Measurements from ENCODE around the gene MMP24OS. TPM values are rescaled to one million over a fixed set of nuclear protein-coding genes. Genes with fewer than 3 reads are reported as not detected.
A peak's percentile ranks its signal among the peaks of the same experiment; 100 is the strongest.

Gene MMP24OS
- total RNA-seq, 1 donor from 2014 or later, result 5.0 TPM

DNA sequence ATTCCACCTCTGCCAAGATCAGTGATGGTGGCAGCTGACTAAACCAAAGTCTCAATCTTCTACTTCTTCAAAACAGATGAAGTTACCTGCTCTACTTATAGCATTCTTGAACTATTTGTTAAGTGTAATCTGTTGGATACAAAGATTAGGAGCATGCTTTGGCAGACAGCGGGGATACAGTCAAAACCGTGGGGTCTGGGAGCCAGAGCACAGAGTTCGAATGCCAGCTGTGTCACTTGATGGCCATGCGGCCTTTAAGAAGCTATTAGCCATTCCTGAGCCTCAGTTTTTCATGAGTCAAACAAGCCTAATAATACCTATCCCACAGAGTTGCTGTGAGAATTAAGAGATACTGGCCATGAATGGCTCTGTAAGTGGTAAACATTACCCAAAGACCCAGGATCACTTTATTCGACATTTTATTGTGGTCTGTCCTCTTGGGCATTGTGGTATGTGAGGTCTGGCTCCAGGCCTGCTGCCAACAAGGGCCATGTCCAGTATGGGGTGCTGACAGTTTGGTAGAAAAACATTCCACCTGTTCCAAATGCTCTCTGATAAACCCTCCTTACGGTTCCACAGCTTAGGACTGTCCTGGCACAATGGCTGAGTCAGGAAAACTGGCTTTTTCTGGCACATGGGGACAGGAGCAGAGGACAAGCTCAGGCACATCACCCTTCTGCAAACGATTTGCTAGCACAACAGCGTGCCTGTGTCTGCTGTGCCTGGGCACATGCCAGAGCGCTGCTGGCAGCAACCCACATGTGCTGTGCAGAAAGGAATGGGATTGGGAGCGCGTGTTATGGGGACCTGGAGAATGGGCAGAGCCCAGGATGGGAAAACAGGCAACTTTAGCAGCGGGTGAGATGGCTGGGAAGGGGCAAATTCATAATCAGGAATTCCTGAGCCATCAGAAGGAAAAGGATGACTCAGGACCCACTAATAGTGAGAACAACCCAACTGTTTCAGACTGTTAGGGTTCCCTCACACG lies 30.0 kb upstream of the MMP24OS start:
- FAIRE-seq (peak; percentile 36), DNase-seq (ENCODE audit: low read depth) (peak; percentile 95)
- Histone ChIP-seq H3K4me3 (ENCODE audit: low read depth, low read length) (no peak overlapping the region), H3K27me3 (ENCODE audit: control insufficient read depth, insufficient read depth, low read length) (no peaks in the 10 kb centered on the region), H3K36me3 (ENCODE audit: control insufficient read depth, insufficient read depth, low read length) (peaks cover 4% of the 10 kb centered on the region)
- TF ChIP-seq, protein P1, sequence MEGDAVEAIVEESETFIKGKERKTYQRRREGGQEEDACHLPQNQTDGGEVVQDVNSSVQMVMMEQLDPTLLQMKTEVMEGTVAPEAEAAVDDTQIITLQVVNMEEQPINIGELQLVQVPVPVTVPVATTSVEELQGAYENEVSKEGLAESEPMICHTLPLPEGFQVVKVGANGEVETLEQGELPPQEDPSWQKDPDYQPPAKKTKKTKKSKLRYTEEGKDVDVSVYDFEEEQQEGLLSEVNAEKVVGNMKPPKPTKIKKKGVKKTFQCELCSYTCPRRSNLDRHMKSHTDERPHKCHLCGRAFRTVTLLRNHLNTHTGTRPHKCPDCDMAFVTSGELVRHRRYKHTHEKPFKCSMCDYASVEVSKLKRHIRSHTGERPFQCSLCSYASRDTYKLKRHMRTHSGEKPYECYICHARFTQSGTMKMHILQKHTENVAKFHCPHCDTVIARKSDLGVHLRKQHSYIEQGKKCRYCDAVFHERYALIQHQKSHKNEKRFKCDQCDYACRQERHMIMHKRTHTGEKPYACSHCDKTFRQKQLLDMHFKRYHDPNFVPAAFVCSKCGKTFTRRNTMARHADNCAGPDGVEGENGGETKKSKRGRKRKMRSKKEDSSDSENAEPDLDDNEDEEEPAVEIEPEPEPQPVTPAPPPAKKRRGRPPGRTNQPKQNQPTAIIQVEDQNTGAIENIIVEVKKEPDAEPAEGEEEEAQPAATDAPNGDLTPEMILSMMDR (IDR thresholded peaks at IDR 0.05; ENCODE audit: insufficient read depth, low read length, severe bottlenecking), result no peak

DNA sequence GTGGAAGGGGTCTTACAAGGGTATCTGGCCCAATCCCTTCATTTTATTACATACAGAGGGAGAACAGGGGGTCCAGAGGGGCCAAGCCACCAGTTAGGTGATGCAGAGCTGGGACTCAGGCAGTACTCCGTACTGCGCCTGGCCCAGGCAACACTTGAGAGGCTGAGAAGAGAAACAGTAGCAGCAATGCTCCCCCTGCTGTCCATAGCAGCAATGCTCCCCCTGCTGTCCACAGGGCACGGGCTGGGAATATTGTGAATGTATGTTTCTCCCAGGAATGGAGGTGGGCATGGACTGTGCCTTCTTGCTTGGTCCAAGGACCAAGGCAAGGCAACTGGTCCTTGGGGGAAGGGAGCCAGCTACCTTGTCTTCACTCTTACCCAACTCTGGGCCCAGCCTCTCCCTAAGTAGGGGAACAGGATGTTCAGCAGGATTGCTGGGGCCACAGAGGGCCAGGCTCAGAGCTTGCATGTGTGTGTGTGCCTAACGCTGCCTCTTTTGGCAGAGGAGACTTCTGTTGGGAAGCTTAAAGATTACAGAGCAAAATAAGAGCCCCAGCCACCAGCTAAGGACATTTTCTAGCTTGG lies 29.1 kb upstream of the MMP24OS start:
- Histone ChIP-seq H3K4me3 (ENCODE audit: low read depth, low read length) (no peak overlapping the region), H3K27me3 (ENCODE audit: control insufficient read depth, insufficient read depth, low read length) (no peaks in the 10 kb centered on the region), H3K36me3 (ENCODE audit: control insufficient read depth, insufficient read depth, low read length) (peaks cover 5% of the 10 kb centered on the region)
- FAIRE-seq (no peak), DNase-seq (ENCODE audit: low read depth) (peak; percentile 65)
- TF ChIP-seq, protein P1 (IDR thresholded peaks at IDR 0.05; ENCODE audit: insufficient read depth, low read length, severe bottlenecking), result peak; percentile 90

DNA sequence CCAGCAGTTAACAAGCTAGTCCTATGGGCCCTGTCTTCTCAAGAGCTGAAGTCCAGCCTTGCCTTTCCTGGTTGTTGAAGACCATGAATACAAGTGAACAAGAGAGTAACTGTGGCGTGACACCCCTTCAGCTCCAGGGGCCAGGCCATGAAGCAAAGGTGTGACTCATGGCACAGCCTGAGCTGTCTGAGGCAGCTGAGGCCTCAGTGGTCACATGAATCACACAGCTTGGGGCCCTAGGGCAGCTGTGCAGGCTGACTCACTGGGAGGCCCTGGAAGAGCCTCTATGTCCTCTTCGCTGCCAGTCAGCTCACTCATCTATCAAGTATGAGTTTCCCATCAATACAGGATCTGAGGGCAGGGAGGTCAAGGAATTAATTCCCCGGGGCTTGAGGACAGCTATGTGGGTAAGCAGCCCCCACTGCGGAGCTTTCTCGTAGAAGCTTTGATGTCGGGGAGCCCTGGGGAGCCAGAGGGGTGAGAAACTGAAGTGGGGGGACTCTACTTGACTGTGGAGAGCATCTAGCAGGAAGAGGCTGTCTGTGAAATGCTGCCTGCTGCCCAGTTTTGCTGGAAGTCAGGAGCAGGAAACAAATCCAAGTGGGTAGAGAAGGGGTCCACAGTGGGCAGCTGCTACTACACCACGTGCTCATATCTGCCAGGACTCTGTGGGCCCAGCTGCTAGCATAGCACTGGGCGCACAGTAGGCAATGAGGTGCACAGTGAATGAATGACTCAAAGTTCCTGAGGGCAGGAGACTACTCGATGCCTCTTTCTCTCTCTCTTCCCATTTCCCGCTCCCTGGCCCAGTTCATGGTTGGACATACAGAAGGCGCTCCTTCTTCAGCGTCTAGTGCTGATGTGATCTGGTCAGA lies 28.0 kb upstream of the MMP24OS start:
- TF ChIP-seq, protein P1 (IDR thresholded peaks at IDR 0.05; ENCODE audit: insufficient read depth, low read length, severe bottlenecking), result no peak
- Histone ChIP-seq H3K27me3 (ENCODE audit: control insufficient read depth, insufficient read depth, low read length) (no peaks in the 10 kb centered on the region), H3K36me3 (ENCODE audit: control insufficient read depth, insufficient read depth, low read length) (peaks cover 5% of the 10 kb centered on the region), H3K4me3 (ENCODE audit: low read depth, low read length) (no peak overlapping the region)
- FAIRE-seq (peak; percentile 86), DNase-seq (ENCODE audit: low read depth) (peak; percentile 99)

DNA sequence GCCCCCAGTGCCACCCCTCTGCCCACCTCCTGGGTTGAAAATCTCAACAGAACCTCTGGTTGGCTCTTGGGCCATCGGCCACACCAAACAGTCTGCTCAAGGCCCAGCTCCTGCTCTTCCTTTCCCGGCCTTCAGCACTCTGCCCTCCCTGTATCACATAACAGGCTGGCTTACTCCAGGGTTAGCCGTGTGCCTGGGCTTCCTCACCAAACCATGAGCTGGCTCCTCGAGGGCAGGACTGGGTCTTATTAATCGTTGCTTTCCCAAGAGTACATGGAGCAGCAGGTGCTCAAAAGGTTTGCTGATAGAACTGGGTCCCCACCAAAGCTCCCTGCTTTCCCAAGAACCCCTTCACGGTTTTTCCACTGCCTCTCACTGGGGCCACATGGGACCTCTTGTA lies 27.0 kb upstream of the MMP24OS start:
- TF ChIP-seq, protein P1 (IDR thresholded peaks at IDR 0.05; ENCODE audit: insufficient read depth, low read length, severe bottlenecking), result no peak
- no peak for FAIRE-seq
- Histone ChIP-seq H3K27me3 (ENCODE audit: control insufficient read depth, insufficient read depth, low read length) (no peaks in the 10 kb centered on the region), H3K4me3 (ENCODE audit: low read depth, low read length) (no peak overlapping the region), H3K36me3 (ENCODE audit: control insufficient read depth, insufficient read depth, low read length) (peaks cover 5% of the 10 kb centered on the region)
- DNase-seq (ENCODE audit: low read depth), result no peak

DNA sequence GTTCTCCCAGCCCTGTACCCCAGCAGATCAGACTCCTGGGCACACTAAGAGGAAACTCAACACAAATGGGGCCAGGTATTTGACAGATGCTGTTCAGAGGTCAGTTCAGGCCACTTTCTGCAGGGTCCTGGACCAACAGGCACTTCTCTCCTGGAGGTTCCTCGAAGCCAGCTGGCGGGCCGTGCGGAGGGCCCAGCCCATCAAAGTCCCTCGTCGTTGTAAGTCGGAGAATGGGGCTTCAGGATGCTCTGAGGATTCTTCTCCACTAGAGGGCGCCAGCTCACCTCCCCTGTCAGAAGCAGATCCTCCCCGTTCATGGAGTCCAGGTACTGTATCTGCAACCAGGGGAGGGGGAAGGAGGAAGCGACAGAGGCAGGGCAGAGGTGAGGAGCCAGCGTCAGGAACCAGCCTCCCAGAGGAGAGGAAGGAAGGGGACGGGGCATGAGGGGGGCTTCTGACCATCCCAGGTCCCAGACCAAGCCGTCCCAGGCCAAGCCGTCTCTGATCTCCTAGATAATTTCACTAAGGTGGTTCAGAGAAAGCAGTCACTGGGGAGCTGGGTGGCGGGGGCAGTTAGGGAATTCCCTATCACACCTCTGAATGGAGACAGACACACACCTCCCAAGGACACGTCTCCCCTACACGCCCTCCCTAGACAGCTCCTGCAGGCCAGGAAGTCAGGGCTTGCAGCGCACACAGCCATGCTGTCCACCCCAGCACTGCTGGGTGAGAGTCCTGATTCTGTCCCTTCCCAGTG lies 26.0 kb upstream of the MMP24OS start:
- H3K36me3 ChIP-seq (ENCODE audit: control insufficient read depth, insufficient read depth, low read length), result peaks cover 5% of the 10 kb centered on the region
- no peak overlapping the region for H3K4me3 ChIP-seq (ENCODE audit: low read depth, low read length)
- DNase-seq (ENCODE audit: low read depth) (peak; percentile 86), FAIRE-seq (no peak)
- TF ChIP-seq, protein P1 (IDR thresholded peaks at IDR 0.05; ENCODE audit: insufficient read depth, low read length, severe bottlenecking), result peak; percentile 95
- H3K27me3 ChIP-seq (ENCODE audit: control insufficient read depth, insufficient read depth, low read length), result no peaks in the 10 kb centered on the region
